Sigmoid colon (tissue), 4 donors: ENCODE measurements around the gene VPS50.

Source experiments
- EP300 ChIP-seq, 4 donors: sonication (generic); formaldehyde crosslinking; IDR thresholded peaks; one replicate each; pipeline ENCODE4 v1.6.1; 2017; ENCODE audit warnings: antibody characterized with exemption in 4 of 4
- POLR2A ChIP-seq, 2 donors: fragments of 450-650 bp; IDR thresholded peaks; one replicate each; pipeline ENCODE4 v1.6.1; 2016; ENCODE audit warnings: antibody characterized with exemption in 2 of 2, mild to moderate bottlenecking in 2 of 2, moderate library complexity in 2 of 2
- POLR2AphosphoS5 ChIP-seq, 4 donors: sonication (generic); formaldehyde crosslinking; IDR thresholded peaks; one replicate each; pipeline ENCODE4 v1.6.1; 2017; ENCODE audit warnings: antibody characterized with exemption in 4 of 4
- TF ChIP-seq, protein P1 (sequence below), 4 experiments: fragments of 450-650 bp in 3 of 4; fragments of 200-600 bp in 1 of 4; IDR thresholded peaks; one replicate each; pipeline ENCODE4 v1.5.1; 2016 to 2019; ENCODE audit warnings: antibody characterized with exemption in 4 of 4, mild to moderate bottlenecking in 3 of 4, moderate library complexity in 2 of 4

DNA sequence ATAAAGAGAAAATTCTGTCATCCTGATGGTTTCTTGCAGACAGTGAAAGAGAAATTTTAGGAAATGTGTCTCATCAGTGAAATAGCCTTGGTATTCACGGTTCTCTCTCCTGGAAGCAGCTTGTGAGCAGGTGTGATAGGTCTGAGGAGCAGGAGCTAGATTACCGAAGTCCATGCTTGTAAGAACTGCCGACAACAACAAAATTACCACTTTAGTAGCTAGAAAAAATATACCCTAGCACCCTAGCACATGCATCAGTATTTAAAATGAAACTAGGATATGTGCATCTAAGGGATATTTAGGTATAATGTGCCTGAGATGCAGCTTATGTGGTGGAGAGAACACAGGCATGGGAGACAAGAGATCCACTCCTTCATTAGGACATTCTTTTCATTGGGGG lies 82.3 kb downstream of the VPS50 start:
- TF ChIP-seq, protein P1, sequence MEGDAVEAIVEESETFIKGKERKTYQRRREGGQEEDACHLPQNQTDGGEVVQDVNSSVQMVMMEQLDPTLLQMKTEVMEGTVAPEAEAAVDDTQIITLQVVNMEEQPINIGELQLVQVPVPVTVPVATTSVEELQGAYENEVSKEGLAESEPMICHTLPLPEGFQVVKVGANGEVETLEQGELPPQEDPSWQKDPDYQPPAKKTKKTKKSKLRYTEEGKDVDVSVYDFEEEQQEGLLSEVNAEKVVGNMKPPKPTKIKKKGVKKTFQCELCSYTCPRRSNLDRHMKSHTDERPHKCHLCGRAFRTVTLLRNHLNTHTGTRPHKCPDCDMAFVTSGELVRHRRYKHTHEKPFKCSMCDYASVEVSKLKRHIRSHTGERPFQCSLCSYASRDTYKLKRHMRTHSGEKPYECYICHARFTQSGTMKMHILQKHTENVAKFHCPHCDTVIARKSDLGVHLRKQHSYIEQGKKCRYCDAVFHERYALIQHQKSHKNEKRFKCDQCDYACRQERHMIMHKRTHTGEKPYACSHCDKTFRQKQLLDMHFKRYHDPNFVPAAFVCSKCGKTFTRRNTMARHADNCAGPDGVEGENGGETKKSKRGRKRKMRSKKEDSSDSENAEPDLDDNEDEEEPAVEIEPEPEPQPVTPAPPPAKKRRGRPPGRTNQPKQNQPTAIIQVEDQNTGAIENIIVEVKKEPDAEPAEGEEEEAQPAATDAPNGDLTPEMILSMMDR (IDR thresholded peaks at IDR 0.05): no peak
- TF ChIP-seq POLR2AphosphoS5 (IDR thresholded peaks at IDR 0.05) (no peak), EP300 (IDR thresholded peaks at IDR 0.05) (no peak), POLR2A (IDR thresholded peaks at IDR 0.05) (no peak)
